GM21381 (cell line): ENCODE results near the gene STRBP.
"Not testable (repeated sequence)": the region's sequence is repeated elsewhere in the genome, so short reads cannot be mapped to it uniquely, and the experiment has no call there.

Experiments
- ATAC-seq: cut with Tn5 transposase; IDR thresholded peaks from one replicate; pipeline ENCODE4 v1.9.1; 2021; ENCODE audit warnings: mild to moderate bottlenecking, moderate library complexity; ENCODE audit not compliant: unreplicated experiment

The STRBP gene

DNA sequence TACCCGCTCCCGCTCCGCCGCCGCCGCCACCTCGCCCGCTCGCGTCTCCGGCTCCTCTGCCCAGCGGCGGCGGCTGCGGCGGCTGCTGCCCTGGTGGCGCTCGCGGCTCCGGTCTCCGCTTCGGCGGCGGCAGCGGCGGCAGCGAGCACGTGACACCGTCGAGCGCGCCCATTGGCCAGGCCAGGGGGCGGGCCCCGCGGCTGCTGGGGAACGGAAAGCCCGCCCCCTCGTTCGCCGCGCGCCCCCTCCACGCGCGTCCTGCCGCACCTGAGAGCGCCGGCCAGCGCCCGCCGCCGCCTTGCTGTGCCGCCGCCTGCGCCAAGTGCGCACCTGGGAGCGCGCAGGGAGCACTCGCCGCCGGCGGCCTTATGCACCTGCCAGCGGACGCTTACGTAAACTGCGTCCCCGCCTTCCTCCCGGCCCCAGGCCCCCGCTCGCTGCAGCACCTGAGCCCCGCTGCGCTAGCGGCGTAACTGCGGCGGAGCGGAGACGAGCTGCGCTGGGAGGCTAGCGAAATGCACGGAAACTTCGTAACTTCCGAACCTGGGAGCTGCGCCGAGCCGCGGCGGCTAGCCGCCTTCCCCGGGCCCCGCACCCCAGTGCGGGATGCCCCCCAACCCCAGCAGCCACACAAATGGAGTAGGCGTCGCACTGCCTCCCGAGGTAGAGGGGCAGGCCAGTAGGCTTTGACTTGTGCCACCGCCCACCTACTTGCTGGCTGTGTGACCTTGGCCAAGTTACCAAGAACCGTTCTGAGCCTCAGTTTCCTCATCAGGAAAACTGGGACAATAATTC, at the start of gene STRBP:
STRBP (minus strand) TSS at position 122 of the 795 bp plus-strand sequence. CDS start 84,452 bp downstream, outside the sequence.
- peak; percentile 90 for ATAC-seq

DNA sequence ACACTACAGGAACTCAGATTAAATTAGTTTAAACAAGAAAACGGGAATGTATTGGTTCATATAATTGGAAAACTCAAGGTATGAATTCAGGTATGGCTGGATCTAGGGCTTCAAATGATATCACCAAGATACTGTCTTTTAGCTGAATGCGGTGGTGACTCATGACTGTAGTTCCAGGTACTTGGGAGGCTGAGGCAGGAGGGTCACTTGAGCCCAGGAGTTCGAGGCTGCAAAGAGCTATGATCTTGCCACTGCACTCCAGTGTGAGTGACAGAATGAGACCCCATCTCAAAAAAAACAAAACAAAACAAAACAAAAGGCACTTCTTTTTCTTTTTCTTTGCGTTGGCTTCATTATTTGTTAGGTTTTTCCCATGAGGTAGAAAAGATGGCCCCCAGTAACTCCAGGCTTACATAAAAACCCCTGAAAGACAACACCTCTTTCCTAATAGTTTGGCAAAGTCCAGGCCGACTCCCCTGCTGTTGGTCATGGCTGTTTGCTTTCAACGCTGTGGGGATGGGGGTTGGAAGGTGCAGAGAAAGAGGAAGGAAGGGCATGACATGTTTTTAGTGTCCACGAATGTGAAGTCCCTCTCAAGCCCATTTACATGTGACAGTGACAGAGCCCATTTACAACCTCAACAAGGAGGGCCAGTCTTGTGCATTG, 47.8 kb upstream of the STRBP start:
- ATAC-seq = no peak

DNA sequence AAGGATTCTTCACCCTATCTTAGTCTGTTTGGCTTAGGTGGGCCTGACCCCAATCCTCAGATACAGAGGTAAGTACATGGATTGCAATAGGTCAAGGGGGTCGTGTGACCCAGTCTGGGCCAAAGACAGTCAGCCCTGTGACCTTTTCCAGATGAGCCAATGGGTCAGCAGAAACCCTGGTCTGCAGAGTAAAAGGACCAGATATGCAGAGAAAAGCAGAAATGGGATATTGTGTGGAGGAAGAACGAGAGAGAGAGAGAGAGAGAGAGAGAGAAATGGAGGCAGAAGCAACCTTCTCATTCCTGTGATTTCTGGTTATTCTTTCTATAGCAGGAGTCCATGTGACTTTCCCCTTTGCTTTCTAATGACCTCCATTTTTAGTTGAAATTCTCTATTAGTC, 47.2 kb upstream of the STRBP start:
- ATAC-seq = no peak

DNA sequence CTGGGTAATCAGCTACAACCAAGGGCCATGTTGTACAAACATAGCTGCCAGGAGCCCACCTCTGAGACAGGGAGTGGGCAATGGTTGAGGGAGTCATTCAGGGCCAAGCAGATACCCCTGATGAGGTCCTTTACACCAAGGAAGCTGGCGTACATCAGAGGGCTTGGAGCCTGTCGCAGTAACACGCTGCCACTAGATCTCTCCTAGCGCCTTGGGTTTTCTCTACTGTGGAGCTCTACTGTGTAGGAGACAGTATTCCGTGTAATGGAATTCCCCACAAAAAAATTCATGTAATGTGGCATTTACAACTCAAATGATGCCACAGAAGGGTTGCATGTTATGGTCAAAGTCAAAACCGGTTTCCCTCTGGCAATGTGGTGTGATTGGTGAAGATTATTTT, 46.2 kb upstream of the STRBP start:
- no peak for ATAC-seq

DNA sequence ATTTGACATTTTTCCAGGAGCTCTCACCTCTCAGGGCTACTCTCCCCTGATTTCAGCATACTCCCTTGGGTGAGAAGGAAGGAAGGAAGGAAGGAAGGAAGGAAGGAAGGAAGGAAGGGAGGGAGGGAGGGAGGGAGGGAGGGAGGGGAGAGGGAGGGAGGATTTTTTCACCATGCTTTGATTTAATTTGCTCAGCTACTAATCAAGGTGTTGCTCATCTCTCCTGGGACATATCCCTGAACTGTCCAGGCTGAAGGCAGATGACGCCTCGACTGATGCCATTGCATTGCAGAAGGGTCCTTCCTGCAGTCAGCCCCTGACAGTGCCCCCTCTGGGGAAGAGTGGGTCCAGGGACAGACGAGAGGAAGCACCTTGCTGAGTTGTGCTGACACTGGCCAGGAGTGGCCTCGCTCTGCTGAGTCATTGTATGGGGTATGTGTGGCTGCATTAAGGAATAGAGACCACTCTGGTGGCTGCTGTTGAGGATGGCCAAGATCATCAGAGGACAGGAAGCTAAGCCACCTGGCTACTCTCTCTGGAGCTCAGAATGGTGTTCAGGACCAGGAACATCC, 44.0 kb upstream of the STRBP start:
- no peak for ATAC-seq

DNA sequence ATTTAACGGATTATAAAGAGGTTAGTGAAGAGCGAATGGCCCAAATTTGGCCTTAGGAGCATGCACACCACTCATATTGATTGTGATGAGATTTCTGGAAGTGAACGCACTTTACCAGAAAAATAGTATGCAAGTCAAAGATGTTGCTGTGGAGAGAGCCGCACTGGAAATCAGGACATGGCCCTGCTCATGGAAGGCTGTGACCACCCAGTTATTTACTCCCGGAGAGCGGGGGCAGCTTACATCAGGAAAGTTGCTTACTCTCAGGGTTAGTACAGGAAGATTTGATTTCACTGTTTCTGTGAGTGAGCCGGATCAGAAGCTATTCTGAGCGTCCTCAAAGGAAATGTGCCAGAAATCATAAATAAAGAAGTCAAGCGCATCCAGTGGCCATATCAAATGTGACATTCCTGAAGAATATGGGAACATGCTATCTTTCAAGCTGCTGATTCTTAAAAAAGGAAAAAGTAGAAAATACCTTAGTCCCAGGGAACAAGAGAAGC, 42.9 kb upstream of the STRBP start:
- ATAC-seq = no peak

DNA sequence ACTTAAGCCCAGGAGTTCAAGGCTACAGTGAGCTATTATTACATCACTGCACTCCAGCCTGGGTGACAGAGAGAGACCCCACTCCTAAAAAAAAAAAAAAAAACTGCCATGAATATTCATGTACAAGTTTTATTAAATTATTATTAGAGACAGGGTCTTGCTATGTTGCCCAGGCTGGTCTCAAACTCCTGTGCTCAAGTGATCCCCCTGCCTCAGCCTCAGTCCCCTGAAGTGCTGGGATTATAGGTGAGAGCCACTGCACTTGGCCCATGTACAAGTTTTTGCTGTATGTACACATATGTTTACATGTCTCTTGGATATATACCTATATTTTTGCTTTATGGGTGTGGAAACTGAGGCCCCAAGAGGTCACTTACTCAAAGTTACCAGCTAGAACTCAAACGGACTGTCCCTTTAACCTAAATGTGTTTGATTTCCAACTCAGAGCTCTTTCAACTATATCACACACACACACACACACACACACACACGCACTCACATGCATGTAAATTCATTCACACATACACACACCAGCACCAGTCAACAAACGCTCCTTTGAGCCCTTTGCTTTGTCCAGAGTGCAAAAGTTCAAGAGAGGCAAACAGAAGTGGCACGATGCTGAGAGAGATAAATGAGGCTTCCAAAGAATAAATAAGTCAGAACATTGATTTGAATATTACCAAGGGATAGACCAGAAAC, 42.3 kb upstream of the STRBP start:
- no peak for ATAC-seq

DNA sequence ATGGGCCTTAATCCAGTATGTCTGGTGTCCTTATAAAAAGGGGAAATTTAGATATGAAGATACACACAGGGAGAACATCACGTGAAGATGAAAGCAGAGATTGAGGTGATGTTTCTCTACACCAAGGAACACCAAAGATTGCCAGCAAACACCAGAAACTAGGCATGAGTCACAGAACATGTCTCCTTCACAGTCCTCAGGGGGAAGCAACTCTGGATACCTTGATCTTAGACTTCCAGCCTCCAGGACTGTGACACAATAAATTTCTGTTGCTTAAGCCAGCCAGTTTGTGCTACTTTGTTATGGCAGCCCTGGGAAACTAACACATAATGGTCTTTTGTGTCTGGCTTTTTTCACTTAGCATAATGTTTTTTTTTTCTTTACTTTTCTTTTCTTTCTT, 41.2 kb upstream of the STRBP start:
- no peak for ATAC-seq

DNA sequence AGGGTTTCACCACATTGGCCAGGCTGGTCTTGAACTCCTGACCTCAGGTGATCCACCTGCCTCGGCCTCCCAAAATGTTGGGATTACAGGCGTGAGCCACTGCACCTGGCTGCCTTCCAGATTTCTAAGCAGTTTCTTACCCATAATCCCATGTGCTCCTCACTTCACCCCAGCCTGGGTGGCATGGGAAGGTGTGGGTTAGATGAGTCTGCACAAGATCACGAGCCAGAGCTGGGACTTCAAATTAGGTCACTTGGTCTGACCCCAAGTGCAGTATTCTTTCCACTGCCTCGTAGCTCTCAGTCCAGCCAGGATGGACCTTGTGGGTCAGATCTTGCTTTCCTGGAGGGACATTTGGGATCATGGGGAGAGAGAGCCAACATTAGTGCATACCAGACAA, 37.5 kb upstream of the STRBP start:
- ATAC-seq = no peak

DNA sequence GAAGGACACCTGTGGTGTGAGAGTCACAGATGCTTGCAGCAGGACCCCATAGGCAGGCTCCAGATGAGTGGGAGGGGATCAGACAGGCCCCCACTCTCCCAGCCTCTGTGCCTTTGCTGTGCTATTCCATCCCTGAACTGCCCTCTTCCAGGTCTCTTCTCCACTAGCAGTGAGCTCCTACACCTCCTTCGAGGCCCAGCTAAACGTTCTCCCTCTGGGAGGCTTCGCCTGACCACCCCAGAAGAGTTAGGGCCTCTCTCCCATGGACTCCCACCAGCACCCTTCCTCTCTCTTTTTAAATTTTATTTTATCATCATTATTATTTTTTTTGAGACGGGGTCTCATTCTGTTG, 35.9 kb upstream of the STRBP start:
- no peak for ATAC-seq

DNA sequence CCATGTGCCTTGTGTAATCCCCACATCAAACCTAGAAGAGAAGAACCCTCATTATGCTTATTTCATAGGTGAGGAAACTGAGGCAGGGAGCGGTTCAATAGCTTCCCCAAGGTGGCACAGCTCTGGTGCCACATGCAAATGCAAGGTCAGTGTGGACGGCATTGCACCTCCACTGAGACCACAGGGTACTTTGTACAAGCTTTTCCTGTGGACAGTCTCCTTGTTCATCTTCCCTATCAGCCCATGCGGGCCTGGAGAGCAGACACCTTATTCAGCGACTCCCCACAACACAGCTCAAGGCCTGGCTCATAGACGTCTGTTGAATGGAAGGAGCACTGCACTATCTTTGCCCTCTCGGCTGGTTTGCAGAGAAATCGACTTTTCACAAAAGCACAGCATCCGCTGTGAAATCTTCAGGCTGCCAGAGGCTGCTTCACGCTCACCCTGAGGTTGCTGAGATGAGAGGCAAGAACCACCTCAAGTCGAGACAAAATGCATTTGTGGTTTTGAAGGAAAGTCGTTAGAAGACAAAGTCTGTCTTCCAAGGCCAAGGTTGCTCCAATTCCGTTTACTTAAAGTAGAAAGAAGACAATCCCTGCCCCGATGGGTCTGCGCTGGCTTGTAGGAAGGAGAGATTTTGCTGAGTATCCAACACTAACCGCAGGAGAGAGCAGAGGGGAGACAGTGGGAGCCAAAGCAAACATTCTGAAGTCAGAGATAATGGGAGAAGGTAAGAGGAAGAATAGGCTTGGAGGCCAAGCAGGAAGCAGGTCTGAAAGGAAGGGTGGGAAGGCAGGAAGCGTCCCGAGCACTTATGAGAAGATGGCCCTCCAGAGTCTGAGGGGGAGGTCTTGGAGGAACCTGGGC, 34.2 kb upstream of the STRBP start:
- no peak for ATAC-seq

DNA sequence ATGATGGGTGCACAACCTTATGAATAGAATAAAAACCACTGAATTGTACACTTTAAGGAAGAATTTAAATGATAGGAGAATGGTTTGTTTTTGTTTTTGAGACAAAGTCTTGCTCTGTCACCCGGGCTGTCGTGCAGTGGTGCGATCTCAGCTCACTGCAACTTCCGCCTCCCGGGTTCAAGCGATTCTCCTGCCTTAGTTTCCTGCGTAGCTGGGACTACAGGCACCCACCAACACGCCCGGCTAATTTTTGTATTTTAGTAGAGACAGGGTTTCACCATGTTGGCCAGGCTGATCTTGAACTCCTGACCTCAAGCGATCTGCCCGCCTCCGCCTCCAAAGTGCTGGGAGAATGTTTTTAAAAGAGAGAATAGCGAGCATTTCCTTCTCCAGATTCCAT, 33.5 kb upstream of the STRBP start:
- not testable (repeated sequence) for ATAC-seq

DNA sequence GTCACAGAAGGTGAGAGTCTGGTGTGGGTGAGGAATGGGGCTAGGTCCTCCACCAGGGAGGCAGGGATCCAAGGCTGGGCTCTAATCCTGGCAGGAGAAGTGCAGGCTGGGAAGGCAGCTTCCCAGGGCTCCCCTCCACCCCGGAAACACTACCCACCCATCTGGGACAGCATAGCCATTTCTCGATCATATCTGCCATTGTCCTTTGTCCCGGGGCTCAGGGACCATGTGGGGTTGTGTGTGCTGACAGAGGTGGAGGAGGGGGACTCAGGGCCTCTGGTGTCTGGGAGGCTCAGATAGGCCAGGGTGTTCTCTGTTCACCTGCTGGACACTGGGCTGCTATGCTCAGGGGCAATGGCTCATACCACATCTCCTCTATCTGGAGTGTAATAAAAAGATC, 32.2 kb upstream of the STRBP start:
- no peak for ATAC-seq

DNA sequence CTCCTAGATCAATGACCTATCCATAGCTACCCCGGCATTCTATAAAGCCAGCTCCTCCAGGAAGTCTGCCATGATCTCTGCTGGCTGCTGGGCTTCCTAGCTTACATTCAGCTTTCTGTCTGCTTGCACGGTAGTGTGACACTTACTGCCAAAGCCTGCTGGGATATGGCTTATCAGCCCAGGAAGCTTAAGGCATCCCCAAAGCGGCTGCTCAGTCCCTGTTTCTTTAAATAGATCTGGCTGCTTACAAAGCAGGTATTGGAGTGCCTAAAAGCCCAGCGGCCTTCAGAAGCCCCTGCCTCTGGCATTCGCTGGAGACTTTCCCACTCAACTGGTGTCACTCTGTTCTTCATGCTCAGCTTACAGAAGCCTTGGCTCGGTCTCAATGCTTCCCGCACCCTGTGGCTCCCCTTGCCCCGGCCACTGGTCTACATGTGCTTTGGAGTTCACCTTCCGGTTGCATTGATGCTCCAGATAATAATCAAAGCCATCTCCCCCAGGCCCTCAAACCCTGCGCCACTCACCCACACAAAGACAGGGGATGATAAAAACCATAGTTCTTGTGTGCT, 31.3 kb upstream of the STRBP start:
- no peak for ATAC-seq

DNA sequence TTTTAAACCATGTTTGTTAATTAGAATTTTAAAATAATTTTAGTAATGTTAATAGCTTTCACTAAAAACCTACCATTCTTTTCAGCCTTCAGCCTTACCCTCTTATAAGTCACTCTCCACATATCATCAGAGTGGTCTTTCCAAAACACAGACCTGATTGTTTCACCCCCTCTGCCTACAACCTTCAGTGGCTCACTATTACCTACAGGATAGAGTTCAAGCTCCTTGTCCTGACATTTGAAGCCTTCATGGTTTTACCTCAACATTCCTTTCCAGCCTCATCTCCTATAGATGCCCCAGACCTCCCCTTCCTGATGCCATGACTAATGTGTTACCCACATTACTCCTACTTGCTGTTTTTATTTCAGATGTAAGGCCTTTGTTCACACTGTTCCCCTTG, 27.8 kb upstream of the STRBP start:
- no peak for ATAC-seq

DNA sequence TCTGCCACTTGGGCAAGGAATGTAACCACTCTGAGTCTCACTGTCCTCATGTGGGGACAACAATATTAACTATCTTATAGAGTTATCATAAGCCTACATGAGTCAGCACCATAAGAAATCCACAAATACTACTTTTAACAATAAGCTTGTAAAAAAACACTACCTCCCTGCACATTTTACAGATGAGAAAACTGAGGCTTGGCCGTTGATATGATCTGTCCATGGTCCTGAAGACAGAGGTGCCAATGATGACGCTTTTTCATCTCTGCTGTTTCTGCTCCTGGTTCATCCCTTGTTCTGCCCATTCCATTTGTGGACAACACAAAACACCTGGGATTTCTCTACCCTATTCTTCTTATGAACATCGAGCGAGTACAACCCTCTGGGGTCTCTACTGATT, 23.4 kb upstream of the STRBP start:
- ATAC-seq = no peak

DNA sequence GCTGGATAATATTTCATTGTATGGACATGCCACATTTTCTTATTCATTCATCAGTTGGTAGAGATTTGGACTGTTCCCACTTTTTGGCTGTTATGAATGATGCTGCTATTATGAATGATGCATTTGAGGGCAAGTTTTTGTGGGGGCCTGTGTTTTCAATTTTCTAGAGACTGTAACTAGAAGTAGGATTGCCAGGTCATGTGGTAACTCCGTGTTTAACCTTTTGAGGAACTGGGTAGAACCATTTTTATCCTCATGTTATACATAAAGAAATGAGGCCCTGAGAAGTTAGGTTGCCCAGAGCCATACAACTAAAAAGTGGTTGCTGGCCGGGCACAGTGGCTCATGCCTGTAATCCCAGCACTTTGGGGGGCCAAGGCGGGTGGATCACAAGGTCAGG, 22.4 kb upstream of the STRBP start:
- ATAC-seq = no peak

DNA sequence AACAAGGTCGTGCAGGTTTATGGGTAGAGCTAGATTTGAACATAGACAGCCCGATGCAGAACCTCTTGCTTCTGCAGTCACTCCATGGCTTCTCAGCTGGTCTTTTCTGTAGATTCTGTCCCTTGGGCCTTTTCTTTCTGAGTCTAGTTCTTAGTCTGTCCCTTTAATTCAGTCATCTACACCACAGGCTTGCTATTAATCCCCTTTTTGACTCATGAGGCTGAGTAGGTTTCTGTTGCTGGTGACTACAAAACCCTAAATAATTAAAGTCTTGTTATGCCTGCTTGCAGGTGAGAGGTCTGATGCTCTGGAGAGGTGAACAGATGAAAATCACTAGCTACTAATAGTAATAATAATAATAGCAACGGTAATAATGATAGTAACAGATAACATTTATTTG, 19.3 kb upstream of the STRBP start:
- ATAC-seq = no peak

DNA sequence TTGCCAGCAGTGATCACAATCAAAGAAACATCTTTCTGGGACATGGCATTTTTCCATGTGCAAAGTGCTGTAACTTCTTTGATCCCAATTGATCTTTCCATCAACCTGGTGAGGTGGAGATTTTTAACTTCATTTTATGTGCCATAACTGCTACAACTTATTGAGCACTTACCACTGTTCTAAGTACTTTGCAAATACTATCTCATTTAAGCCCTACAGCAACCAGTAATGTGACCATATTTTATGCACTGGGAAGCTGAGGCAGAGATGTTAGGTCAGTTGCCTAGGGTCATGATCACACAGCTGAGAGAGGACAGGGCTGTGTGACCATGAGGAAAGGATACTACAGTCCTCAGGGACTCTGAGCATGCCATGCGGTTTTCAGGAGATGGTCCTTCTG, 17.9 kb upstream of the STRBP start:
- no peak for ATAC-seq

DNA sequence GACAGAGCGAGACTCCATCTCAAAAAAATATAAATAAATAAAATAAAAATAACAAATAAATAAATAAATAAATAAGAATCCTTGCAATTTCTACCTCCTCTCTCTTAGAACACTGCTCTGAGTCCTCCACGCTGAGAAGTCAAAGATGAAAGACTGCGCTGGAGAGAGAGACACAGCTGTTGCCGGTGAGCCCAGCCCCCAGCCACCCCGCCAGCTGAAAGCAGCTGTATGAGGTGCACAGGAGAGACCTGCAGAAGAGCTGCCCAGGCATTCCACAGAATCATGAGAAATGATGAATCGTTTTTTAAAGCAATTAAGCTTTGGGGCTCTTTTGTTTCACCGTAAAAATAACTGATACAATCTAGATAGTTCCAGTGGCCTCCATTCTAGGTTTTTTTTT, 16.3 kb upstream of the STRBP start:
- no peak for ATAC-seq
